Osteocyte (in vitro differentiated cells): ENCODE data around the gene CLPX. TPM values are rescaled to one million over a fixed set of nuclear protein-coding genes. Genes with fewer than 3 reads are reported as not detected.
A peak's percentile ranks its signal among the peaks of the same experiment; 100 is the strongest.
"Not testable (repeated sequence)": the region's sequence is repeated elsewhere in the genome, so short reads cannot be mapped to it uniquely, and the experiment has no call there.

Experiments used
- DNase-seq: peaks from one replicate; pipeline ENCODE4 v3.0.0; 2021; ENCODE audit warnings: mixed read lengths; ENCODE audit not compliant: unreplicated experiment; ENCODE audit errors: extremely low spot score
- H3K27ac Mint-ChIP-seq: one replicate; pipeline ENCODE4 v1.8.0; 2021; ENCODE audit warnings: mild to moderate bottlenecking, mixed read lengths; ENCODE audit not compliant: unreplicated experiment
- H3K27me3 Mint-ChIP-seq: one replicate; pipeline ENCODE4 v1.8.0; 2021; ENCODE audit warnings: mixed read lengths; ENCODE audit not compliant: unreplicated experiment
- H3K36me3 Mint-ChIP-seq: one replicate; pipeline ENCODE4 v1.8.0; 2021; ENCODE audit warnings: mixed read lengths; ENCODE audit not compliant: unreplicated experiment
- H3K4me1 Mint-ChIP-seq: one replicate; pipeline ENCODE4 v1.8.0; 2021; ENCODE audit warnings: mixed read lengths; ENCODE audit not compliant: unreplicated experiment
- H3K4me3 Mint-ChIP-seq: one replicate; pipeline ENCODE4 v1.8.0; 2021; ENCODE audit warnings: mild to moderate bottlenecking, moderate library complexity, mixed read lengths; ENCODE audit not compliant: unreplicated experiment
- H3K9me3 Mint-ChIP-seq: one replicate; pipeline ENCODE4 v1.8.0; 2021; ENCODE audit warnings: mixed read lengths; ENCODE audit not compliant: unreplicated experiment
- CTCF ChIP-seq: fragments of 200-600 bp; sonication (generic); IDR thresholded peaks from 2 replicates; pipeline ENCODE4 v1.5.0; 2021; ENCODE audit warnings: antibody characterized with exemption, mild to moderate bottlenecking, moderate library complexity
- total RNA-seq: library from RNA; stranded (reverse); gene quantifications from 2 replicates; pipeline ENCODE4 v1.2.1, GENCODE V29; 2021

The CLPX gene
- total RNA-seq, 1 donor from 2014 or later: 62.8 TPM

GRCh38 chr15:65146438-65146837, 38.7 kb downstream of the CLPX start:
- Mint-ChIP-seq H3K9me3 (no peaks in the 10 kb centered on the region), H3K4me3 (no peak overlapping the region), H3K36me3 (peaks cover 20% of the 10 kb centered on the region), H3K4me1 (no peaks in the 10 kb centered on the region), H3K27ac (no peak overlapping the region), H3K27me3 (no peaks in the 10 kb centered on the region)
- no peak for TF ChIP-seq CTCF
- DNase-seq: no peak

- H3K27me3 Mint-ChIP-seq, H3K4me3 Mint-ChIP-seq, H3K9me3 Mint-ChIP-seq, H3K4me1 Mint-ChIP-seq, H3K27ac Mint-ChIP-seq, DNase-seq, H3K36me3 Mint-ChIP-seq: not testable (repeated sequence)
Observed at GRCh38 chr15:65138631-65139030, 46.5 kb downstream of the CLPX start.

- not testable (repeated sequence) for H3K27ac Mint-ChIP-seq, DNase-seq, H3K4me3 Mint-ChIP-seq, H3K9me3 Mint-ChIP-seq, H3K27me3 Mint-ChIP-seq, H3K36me3 Mint-ChIP-seq, H3K4me1 Mint-ChIP-seq
Observed at GRCh38 chr15:65137893-65138292, 47.2 kb downstream of the CLPX start.

GRCh38 chr15:65137089-65137488, 48.1 kb downstream of the CLPX start:
- DNase-seq, H3K9me3 Mint-ChIP-seq, H3K36me3 Mint-ChIP-seq, H3K27me3 Mint-ChIP-seq, H3K4me3 Mint-ChIP-seq, H3K27ac Mint-ChIP-seq: not testable (repeated sequence)
- H3K4me1 Mint-ChIP-seq: peaks cover 12% of the 10 kb centered on the region

GRCh38 chr15:65134538-65134937, 50.6 kb downstream of the CLPX start:
- H3K36me3 Mint-ChIP-seq: peaks cover 6% of the 10 kb centered on the region
- TF ChIP-seq CTCF: no peak
- peaks cover 20% of the 10 kb centered on the region for H3K4me1 Mint-ChIP-seq
- H3K9me3 Mint-ChIP-seq: no peaks in the 10 kb centered on the region
- H3K27ac Mint-ChIP-seq: peak overlapping the region; percentile 92
- H3K27me3 Mint-ChIP-seq: no peaks in the 10 kb centered on the region
- H3K4me3 Mint-ChIP-seq: peak overlapping the region; percentile 86
- DNase-seq: no peak

- peaks cover 20% of the 10 kb centered on the region for H3K4me1 Mint-ChIP-seq
- no peak for TF ChIP-seq CTCF
- H3K36me3 Mint-ChIP-seq: peaks cover 12% of the 10 kb centered on the region
- H3K9me3 Mint-ChIP-seq: no peaks in the 10 kb centered on the region
- peak within 1 kb of the TSS; percentile 92 for H3K27ac Mint-ChIP-seq
- H3K4me3 Mint-ChIP-seq: peak within 1 kb of the TSS; percentile 86
- peak; percentile 89 for DNase-seq
- no peaks in the 10 kb centered on the region for H3K27me3 Mint-ChIP-seq
Observed at GRCh38 chr15:65133548-65134200, 51.5 kb downstream of the CLPX start, which contains the start of gene PDCD7. PDCD7 (minus strand) TSS chr15:65133808; CDS start chr15:65133781, 27 bp downstream.
